COLO829 (cell line): ENCODE measurements around the gene ADGRL1.

Experiments
- DNase-seq: peaks from one replicate; pipeline ENCODE4 v3.0.0; 2012; ENCODE audit warnings: low spot score

Gene ADGRL1

GRCh38 chr19:14112051-14112808 lies 93.7 kb downstream of the ADGRL1 start:
- no peak for DNase-seq

DNA sequence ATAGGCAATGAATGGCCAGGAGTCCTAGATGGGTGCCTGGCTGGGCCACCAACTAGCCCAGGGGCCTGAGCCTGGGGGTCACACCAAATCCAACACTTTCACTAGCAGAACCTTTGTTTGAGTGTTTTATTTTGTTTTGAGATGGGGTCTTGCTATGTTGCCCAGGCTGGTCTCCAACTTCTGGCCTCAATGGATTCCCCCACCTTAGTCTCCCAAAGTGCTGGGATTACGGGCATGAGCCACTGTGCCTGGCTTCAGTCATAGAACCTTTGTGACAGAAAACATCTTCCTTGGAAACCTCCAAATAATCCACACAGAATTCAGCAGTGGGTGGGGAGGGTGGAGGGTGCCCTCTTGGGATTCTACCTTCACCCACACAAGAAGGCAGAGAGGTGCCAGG lies 94.5 kb downstream of the ADGRL1 start:
- DNase-seq, result no peak

GRCh38 chr19:14110650-14111049 lies 95.3 kb downstream of the ADGRL1 start:
- no peak for DNase-seq

GRCh38 chr19:14107581-14108461 lies 98.1 kb downstream of the ADGRL1 start:
- no peak for DNase-seq

DNA sequence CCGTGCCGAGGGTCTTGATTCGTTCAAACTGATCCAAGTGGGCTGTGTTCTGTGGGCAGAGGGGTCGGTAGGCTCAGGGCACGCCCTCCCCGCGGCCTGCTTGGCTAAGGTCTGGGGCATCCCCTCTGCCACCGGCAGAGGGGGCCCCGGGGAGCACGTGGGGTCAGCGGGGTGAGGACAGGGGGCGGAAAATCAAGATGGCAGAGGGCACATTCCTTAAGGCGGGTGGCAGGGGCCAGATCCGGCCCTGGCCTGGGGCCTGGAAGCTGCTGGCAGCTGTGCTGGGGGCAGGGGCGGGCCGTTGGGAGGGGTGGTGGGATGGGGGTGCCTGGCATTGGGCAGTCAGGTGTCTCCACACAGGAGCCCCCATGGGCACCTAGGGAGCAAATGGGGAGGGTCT lies 99.1 kb downstream of the ADGRL1 start:
- no peak for DNase-seq

DNA sequence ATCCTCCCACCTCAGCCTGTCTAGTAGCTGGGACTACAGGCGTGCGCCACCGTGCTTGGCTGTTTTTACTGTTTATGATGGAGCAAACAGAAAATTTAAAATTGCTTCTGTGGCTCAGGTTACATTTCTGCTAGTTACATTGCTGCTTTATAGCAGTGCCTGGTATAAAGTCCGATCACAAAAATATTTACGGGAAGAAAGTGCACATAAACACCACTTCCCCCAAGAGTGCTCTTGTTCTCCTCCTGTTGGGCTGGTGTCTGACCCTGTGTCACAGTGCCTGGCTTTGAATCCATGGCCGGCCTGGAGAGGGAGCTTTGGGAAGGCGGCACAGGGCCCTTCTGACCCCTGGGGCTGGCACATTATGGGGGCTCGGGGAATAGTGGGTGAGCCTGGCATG lies 100.3 kb downstream of the ADGRL1 start:
- no peak for DNase-seq

- no peak for DNase-seq
Measured at GRCh38 chr19:14103310-14103709, 102.7 kb downstream of the ADGRL1 start.

DNA sequence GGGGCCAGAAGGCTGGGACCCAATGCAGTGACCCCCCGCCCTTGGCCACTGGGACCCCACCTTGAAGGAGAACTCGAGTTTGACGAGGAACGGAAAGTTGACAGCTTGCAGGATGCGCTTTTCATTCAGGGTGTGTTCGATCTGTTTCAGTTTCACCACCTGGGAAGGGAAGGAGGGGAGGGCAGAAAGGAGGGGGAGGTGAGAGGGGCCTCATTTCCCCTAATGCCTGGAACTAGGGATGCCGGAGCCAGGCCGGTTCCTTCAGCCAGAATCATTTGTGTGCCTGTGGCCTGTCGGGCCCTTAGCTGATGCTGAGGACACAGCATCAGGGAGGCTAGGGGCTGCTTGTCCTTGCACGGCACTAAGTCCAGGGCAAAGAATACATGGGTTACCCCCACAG lies 103.2 kb downstream of the ADGRL1 start:
- DNase-seq, result no peak

DNA sequence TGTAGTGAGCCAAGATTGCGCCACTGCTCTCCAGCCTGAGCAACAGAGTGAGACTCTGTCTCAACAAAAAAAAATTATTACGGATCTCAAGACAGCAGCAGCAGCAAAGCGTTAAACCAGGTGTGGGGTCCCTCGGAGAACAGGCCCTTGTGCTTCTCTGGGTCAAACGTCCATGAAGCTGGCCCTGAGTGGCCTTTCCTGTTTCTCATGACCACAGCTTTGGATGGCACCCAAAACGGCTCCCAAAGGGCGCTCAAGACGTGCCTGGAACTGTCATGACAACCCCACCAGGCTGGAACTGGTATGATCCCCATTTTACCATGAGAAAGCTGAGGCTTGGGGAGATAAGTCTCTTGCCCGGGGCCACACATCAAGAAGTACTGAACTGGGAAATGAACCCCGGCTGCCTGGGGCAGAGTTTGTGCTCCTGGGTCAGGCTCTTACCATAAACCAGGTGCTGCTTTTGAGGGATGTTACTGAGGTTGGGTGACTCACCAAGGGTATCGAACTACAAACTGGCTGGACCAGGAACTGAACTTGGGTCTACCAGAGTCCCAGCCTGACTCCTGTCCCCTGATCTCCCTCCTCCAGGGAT lies 103.8 kb downstream of the ADGRL1 start:
- DNase-seq, result no peak

GRCh38 chr19:14101003-14101545 lies 104.9 kb downstream of the ADGRL1 start:
- no peak for DNase-seq
